ENCODE results near the gene CNNM3. TPM values are rescaled to one million over a fixed set of nuclear protein-coding genes. Genes with fewer than 3 reads are reported as not detected.
"Not testable (repeated sequence)": the region's sequence is repeated elsewhere in the genome, so short reads cannot be mapped to it uniquely, and the experiment has no call there.

CNNM3 gene
- total RNA-seq, 1 donor from 2014 or later: 13.5 TPM

DNA sequence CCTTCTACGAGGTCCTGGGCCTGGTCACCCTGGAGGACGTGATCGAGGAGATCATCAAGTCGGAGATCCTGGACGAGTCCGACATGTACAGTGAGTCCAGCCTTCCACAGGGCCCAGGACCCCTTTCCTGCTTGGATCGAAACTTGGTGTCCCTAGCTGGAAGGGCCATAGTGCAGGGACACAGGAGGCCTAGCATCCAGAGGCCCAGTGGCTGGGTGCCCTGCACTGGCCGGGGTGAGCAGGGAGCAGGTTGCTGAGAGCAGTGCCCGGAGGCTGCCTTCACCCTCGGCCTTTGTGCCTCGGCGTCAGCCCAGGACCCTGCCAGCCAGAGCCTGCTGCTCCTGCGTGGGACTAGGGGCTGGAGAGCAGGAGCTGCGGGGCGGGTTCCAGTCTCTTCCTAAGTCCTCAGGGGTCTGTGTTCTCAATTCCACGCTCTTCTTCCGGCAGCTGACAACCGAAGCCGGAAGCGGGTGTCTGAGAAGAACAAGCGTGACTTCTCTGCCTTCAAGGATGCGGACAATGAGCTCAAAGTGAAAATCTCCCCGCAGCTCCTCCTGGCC is 18.9 kb upstream of the CNNM3 start:
- ATAC-seq (ENCODE audit: poor library complexity) (no peak), DNase-seq (no peak)
- intact Hi-C loops (cut with DNase I): loop anchor here (5.0 kb wide), 1 partner anchor 35 kb away; the partner anchor contains the start of gene CNNM4

DNA sequence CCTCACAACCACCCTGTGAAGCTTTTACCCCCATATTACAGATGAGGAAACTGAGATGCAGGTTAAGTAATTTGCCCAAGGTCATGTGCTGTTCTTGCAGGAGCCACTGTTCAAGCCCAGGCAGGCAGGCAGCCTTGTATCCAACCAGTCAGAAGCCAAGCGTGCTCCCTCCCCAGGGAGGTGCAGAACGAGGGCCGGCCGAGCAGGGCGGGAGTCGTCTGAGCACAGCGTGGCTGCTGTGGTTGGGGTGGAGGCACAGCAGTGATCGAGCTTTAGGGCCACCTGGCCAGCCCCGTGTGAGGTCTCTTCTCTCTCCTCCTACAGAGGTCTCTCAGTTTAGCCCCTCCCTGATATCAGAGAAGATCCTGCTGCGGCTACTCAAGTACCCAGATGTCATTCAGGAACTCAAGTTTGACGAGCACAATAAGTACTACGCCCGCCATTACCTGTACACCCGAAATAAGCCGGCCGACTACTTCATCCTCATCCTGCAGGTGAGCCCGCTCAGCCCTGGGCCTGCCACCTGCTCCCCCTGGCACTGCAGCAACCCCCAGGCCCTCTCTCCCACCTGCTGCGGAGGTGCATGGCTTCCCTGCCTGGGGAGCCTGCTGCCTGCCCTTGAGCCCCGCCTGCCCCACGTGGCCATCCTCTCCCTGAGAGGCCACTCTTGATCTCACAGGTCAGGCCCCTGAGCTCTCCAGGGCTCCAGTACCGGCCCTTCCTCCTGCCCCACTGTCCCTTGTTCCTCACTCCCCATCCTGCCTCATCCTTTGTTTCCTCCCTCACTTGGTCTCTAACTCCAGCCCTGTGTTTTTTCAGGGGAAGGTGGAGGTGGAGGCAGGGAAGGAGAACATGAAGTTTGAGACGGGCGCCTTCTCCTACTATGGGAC is 17.1 kb upstream of the CNNM3 start:
- no peak for ATAC-seq (ENCODE audit: poor library complexity)
- no peak for DNase-seq
- intact Hi-C loops (cut with DNase I): loop anchor here (5.0 kb wide), 1 partner anchor 37 kb away; the partner anchor contains the start of gene CNNM4

DNA sequence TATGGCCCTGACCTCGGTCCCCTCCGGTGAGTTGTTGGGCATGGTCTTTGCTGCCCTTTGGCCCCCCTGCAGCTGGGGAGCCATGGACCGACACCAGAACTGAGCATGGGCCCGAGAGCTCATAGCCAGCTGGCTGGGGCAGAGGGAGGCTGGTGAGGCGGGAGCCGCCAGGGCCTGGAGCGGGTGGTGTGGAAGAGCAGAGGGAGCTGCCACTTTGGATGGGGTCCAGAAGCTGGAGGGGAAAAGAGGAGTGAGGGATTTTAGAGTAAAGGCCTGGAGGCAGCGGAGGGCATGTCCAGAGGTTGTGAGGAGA is 16.5 kb upstream of the CNNM3 start:
- ATAC-seq (ENCODE audit: poor library complexity) (no peak), DNase-seq (no peak)
- intact Hi-C loops (cut with DNase I): loop anchor here (5.0 kb wide), 1 partner anchor 37 kb away; the partner anchor contains the start of gene CNNM4

DNA sequence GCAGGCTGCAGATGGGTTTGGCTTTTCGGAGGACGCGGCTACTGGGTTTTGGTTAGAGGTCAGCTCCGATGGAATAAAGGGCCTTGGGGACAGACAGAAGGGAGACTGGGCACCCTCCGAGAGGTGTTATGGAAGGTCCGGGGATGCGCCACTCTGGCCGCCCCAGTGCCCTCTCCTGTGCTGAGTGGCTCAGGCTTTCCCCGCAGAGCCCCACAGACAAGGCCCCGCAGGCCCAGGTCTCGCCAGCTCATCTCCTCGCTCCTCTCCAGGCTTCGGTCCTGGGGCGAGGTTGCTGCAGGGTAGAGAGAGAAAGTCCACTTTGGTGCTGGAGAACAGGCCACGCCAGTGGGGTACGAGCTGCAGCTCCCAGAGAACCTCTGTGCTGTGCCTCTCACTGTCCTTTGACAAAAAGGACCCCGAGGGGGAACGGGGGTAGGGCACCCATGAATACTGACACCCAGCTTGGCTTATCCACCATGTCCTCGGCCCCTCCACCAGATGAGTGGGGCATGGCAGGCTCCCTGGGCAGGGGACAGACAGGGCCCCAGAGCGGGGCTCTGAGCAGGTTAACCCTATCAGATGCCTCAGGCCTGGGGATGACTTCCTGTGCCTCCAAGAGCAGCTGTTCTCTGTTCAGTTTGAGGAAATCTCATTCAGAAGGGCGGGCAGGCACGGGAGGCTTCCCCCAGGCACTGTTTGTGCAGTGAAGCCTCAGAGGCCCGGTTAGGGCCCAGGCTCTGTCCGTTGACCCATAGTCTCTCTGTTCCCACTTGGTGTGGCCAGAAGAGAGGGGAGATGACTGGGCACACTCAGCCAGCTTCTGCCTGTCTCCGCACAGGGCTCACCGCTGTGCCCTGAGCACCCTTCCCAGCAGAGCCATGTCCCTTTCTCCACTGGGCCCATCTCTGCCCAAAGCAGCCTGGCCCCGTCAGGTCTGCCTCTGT is 15.7 kb upstream of the CNNM3 start:
- DNase-seq (no peak), ATAC-seq (ENCODE audit: poor library complexity) (no peak)
- intact Hi-C loops (cut with DNase I): no loop called here

DNA sequence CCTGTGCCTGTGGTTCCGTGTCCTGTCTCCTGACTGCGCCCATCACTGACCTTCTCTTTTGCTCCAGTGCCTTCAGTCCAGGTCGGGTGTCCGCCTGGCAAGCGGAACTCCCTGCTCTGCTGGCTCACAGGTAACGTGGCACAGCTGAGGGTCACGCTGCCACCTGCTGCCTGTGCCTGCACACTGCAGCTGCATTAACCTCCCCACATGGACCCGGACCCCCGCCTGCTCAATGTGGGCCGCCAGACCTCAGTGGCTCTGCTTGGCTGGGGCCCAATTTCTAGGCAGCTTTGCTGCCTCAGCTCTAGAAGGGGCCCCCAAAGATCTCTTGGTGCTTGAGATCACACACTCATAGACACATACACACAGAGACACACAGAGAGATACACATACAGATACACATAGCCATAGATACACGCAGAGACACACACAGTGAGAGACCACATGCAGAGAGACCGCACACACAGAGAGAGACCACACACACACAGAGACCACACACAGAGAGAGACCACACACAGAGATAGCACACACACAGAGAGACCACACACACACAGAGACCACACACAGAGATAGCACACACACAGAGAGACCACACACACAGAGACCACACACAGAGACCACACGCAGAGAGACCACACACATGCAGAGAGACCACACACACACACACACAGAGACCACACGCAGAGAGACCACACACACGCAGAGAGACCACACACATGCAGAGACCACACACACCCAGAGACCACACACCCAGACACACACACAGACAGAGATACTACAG is 14.9 kb upstream of the CNNM3 start:
- intact Hi-C loops (cut with DNase I): no loop called here
- ATAC-seq (ENCODE audit: poor library complexity) (peak; percentile 95), DNase-seq (peak; percentile 84)

DNA sequence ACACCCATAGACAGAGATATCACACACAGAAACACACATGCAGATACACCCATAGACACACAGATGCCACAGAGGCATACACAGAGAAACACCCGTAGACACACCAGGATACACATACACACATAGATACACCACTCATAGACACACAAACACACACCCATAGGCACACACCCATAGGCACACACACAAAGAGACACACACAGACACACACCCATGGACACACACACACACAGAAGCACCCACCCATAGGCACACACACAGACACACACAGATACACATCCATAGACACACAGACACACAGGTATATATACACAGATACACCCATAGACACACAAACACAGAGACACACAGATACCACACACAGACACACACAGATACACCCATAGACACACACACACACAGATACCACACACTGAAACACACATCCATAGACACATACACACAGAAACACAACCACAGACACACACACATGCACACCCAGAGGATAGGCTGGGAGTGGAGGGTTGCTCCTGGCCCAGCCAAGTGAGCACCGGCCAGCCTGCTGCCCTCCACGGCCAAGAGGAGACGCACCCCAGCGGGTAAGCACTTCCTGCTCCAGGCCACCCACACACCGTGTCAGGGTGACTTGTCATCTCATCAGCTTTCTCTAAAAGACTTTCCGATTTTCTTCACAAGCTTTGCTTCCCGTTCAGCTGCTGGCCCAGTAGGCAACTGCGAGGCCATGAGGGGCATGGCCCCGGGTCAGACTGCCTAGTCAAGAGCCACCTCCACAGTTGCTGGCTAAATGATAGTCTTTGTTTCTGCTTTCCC is 14.1 kb upstream of the CNNM3 start:
- ATAC-seq (ENCODE audit: poor library complexity): peak; percentile 4
- DNase-seq: no peak
- intact Hi-C loops (cut with DNase I): no loop called here

DNA sequence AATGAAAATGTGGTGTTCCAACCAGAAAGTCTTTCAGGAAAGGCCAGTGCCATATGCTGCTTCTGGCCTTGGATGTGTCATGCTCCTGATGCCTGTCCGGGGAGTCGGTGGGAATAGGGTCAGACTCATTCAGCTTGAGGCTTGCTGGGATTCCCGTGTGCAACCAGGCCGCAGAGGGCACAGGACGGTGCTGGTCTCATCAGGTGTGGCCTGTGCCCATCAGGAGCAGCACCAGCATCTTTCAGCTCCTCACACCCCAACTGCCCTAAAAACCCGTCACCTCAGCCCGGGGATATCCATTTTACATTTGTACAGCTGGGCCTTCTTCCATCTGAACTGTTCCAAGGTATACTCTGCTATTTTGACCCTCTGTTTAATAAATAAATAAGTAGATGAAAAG is 13.3 kb upstream of the CNNM3 start:
- intact Hi-C loops (cut with DNase I): no loop called here
- DNase-seq (no peak), ATAC-seq (ENCODE audit: poor library complexity) (no peak)

DNA sequence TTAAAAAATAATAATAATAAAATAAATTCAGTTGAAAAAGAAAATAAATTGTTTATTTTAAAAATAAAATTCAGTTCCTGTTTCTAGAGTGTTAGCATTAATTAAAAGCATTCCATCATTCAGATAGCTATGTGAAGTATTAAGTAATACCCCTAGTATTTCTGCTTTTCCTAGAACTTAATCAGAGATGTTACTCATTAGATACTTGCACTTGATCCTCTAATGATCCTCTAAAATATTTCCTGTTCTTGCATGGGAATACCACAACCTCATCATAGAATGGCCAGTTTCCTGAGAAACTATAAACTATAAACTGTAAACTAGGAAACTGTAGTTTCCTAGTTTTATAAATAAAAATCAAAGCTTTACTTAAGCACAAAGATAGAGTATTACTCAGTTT is 11.1 kb upstream of the CNNM3 start:
- intact Hi-C loops (cut with DNase I): no loop called here
- ATAC-seq (ENCODE audit: poor library complexity) (no peak), DNase-seq (no peak)

DNA sequence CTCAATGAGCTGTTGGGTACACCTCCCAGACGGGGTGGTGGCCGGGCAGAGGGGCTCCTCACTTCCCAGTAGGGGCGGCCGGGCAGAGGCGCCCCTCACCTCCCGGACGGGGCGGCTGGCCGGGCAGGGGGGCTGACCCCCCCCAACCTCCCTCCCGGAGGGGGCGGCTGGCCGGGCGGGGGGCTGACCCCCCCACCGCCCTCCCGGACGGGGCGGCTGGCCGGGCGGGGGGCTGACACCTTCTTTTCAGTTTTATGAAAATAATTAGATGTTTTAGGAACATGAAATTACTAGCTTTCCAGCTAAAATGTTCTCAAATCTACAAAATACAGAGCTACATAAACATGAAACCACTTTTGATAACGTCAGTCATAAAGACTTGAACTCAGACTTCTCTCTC is 10.1 kb upstream of the CNNM3 start:
- intact Hi-C loops (cut with DNase I); ATAC-seq (ENCODE audit: poor library complexity); DNase-seq: not testable (repeated sequence)

DNA sequence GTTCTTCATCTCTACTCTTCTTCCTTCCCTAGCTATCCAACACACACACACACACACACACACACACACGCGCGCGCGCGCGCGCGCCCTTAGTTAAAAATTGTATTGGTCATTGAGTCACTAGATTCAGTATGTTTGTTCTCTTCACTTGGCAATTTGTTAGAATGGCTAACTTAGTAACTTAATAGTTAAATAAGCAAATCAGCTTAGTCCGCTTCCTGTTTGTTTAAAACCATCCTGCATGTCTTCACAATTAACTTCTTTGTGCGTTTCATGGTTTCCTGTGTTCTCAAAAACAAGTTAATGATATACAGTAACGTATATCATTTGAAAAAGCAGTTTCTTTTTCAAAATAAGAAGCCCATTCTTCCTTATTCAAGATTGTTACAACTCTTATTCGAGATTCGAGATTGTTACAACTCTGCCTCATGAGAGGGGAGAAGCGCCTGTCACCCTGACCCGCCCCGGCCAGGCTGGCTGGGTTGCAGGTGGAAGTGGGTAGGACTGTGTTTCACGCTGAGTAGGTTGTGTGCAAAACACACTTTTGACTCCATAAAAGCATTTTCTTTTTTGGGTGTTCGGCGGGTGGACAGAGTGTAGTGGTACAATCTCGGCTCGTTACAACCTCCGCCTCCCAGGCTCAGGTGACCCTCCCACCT is 9.5 kb upstream of the CNNM3 start:
- no peak for DNase-seq
- intact Hi-C loops (cut with DNase I): no loop called here
- no peak for ATAC-seq (ENCODE audit: poor library complexity)

DNA sequence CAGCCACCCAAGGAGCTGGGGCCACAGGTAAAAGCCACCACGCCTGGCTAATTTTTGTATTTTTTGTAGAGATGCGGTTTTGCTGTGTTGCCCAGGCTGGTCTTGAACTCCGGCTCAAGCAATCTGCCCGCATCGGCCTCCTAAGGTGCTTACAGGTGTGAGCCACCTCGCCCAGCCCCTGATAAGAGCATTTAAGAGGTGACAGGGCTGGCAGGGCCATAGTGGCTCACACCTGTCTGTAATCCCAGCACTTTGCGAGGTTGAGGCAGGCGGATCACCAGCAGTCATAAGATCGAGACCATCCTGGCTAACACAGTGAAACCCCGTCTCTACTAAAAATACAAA is 9.0 kb upstream of the CNNM3 start:
- intact Hi-C loops (cut with DNase I): no loop called here
- DNase-seq (no peak), ATAC-seq (ENCODE audit: poor library complexity) (no peak)

DNA sequence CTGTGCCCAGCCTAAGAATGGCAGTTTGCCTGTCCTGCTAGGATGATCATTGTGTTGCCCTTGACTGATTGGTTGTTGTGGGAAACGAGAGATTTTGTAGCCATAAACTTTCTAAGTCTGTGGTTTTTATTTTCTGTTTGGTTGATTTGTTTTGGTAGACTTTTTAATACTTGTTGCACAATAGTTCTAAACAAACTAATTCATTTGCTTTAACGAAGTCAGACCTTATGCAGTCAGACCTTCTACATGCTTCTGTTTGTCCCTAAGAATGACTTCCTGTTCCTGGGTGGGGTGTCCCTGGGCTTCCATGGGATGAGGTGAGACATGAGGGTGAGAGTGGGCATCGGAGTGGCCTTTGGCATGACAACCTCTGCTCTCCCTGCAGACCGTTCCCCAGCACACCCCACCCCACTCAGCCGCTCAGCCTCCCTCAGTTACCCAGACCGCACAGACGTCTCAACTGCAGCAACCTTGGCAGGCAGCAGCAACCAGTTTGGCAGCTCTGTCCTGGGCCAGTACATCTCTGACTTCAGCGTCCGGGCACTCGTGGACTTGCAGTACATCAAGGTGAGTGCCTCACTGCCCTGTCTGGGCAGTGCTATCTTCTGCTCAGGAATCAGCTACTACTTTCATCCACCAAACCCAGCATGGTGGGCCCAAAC is 7.8 kb upstream of the CNNM3 start:
- intact Hi-C loops (cut with DNase I): no loop called here
- ATAC-seq (ENCODE audit: poor library complexity): peak; percentile 62
- DNase-seq: peak; percentile 69

DNA sequence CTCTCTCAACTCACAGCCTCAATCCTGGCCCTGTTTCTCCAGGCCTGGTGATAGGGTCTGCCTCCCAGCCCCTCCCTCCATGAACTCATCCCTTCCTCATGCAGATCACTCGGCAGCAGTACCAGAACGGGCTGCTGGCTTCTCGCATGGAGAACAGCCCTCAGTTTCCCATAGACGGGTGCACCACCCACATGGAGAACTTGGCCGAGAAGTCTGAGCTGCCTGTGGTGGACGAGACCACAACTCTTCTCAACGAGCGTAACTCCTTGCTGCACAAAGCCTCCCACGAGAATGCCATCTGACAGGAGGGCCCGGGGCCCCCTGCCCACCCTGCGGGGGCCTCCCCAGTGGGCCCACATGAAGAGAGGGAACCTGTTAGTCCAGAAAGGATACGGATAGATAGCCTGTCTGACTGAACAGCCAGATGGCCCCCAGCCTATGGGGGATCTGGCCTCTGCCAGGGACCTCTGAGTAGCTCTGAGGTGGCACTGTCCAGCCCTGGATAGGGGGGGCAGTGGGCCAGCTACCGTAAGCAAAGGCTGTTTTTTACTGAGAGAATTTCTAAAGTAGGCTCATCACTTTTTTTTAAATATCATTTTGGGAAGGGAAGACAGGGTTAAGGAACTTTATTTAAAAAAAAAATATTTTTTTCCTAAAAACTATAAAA is 6.7 kb upstream of the CNNM3 start:
- no peak for DNase-seq
- intact Hi-C loops (cut with DNase I): no loop called here
- no peak for ATAC-seq (ENCODE audit: poor library complexity)

DNA sequence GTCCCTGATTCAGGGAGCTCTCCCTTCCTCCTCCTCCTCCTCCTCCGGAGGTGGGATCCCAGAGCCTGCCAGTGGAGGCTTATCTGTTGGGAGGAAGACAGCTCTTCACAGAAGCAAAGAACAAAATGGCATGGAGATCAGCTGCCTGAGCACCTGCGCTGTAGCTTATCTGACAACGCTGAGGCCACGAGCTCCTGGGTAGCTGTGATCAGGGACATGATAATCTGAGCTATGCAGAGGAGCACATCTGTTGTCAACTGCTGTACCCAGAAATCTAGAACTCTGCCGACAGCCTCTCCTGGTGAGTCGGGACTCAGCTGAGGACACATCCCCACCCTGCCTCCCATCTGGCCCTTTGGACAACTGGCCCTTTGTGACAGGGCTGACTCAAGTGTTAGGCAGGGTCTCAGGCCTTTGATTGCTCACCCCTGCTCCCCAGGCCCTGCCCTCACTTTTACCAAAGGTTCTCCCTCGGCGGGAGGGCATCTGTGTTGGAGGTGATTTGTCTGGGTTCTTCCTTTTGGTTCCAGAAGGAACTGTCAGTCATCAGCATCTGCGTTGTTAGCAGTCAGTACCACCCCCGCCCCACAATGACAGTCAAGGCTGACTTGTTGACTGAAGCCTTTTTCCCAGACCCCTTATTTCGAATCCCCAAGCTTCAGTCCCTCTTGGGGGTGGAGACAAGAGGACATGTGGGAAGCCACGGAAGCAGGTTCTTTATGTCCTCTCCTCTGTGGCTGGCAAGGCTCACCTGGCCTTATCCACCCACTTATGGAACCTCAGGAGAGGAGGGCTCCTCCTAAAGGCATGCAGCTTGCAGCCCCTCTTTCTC is 5.9 kb upstream of the CNNM3 start:
- ATAC-seq (ENCODE audit: poor library complexity) (no peak), DNase-seq (no peak)
- intact Hi-C loops (cut with DNase I): no loop called here

DNA sequence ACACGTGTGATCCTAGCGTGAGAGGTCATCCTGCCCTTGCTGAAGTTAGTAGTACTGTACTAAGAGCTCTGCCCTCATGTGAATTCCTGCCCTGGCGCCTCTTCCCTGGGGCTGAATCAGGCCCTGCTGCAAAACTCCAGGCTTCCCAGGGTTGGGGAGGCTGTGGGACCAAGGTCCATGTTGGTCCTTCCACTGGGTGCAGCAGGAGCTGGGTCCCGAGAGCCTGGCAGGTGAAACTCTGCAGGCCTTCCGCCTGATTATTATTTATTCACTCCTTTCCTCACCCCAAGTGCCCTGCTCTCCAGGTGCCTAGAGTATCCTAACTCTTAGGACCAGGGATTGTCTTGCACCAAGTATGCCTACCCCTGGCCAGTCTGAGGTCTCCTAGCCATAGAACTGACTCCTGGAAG is 5.3 kb upstream of the CNNM3 start:
- ATAC-seq (ENCODE audit: poor library complexity) (peak; percentile 2), DNase-seq (no peak)
- intact Hi-C loops (cut with DNase I): no loop called here

DNA sequence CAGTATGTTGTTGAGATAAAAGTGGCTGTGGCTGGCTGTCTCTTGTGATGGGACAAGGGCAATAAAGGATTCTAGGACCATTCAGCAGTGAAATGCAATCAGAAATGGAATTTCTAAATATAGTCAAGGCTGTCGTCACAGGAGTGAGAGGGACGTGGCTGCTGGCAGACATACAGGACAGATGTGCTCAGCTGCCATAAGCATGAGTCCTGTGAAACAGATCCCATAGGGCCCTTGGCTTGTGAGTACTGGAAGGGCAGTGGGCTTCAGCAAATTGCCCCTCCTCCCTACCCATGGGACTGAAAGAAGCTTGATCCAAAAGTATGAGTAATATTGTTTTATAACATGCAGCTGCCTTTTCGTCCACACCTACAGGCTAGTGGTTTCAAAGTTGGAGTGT is 4.2 kb upstream of the CNNM3 start:
- peak; percentile 81 for DNase-seq
- ATAC-seq (ENCODE audit: poor library complexity): peak; percentile 36
- intact Hi-C loops (cut with DNase I): no loop called here
